ENCODE results near the gene NOTCH4. TPM values are rescaled to one million over a fixed set of nuclear protein-coding genes. Genes with fewer than 3 reads are reported as not detected.

The NOTCH4 gene
- total and polyA plus RNA-seq, 9 of the 15 experiments (the other 6 are each of a cell fraction or from before 2014, with no cell fraction given): 0.24 to 4.3 (median 1.7) TPM

- TF ChIP-seq, protein P1, sequence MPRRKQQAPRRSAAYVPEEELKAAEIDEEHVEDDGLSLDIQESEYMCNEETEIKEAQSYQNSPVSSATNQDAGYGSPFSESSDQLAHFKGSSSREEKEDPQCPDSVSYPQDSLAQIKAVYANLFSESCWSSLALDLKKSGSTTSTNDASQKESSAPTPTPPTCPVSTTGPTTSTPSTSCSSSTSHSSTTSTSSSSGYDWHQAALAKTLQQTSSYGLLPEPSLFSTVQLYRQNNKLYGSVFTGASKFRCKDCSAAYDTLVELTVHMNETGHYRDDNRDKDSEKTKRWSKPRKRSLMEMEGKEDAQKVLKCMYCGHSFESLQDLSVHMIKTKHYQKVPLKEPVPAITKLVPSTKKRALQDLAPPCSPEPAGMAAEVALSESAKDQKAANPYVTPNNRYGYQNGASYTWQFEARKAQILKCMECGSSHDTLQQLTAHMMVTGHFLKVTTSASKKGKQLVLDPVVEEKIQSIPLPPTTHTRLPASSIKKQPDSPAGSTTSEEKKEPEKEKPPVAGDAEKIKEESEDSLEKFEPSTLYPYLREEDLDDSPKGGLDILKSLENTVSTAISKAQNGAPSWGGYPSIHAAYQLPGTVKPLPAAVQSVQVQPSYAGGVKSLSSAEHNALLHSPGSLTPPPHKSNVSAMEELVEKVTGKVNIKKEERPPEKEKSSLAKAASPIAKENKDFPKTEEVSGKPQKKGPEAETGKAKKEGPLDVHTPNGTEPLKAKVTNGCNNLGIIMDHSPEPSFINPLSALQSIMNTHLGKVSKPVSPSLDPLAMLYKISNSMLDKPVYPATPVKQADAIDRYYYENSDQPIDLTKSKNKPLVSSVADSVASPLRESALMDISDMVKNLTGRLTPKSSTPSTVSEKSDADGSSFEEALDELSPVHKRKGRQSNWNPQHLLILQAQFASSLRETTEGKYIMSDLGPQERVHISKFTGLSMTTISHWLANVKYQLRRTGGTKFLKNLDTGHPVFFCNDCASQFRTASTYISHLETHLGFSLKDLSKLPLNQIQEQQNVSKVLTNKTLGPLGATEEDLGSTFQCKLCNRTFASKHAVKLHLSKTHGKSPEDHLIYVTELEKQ (CRISPR knock-in tag; IDR thresholded peaks at IDR 0.05): no peak
- TF ChIP-seq NR2C1 (IDR thresholded peaks at IDR 0.05) (no peak), NR2C1 (tag; IDR thresholded peaks at IDR 0.05) (no peak; the same call in 1 of the 2 replicates), RBM22 (IDR thresholded peaks at IDR 0.05; ENCODE audit: low read depth, low read length, poor library complexity, severe bottlenecking) (peak; percentile 38), RNF2 (IDR thresholded peaks at IDR 0.05) (no peak), SMARCA5 (IDR thresholded peaks at IDR 0.05) (0 out of 2 replicates have a peak, but pooled peaks have one; percentile 36), ZNF583 (CRISPR knock-in tag; IDR thresholded peaks at IDR 0.05) (peak; percentile 49; the same call in 1 of the 2 replicates), RBBP5 (IDR thresholded peaks at IDR 0.05; ENCODE audit: borderline replicate concordance, insufficient read depth, low read length, poor library complexity, severe bottlenecking) (peak; percentile 7), SREBF1 (IDR thresholded peaks at IDR 0.05; ENCODE audit: borderline replicate concordance, low read depth, low read length) (no peak), FOXA3 (CRISPR knock-in tag; conservative IDR thresholded peaks at IDR 0.05 in 1 of 2, IDR thresholded peaks at IDR 0.05 in 1 of 2) (peak in 1 of 2 experiments; percentile 67; a peak in 1 of 4 replicates), KLF6 (CRISPR knock-in tag; IDR thresholded peaks at IDR 0.05; ENCODE audit: borderline replicate concordance) (no peak), HMGN3 (IDR thresholded peaks at IDR 0.05; ENCODE audit: borderline replicate concordance, extremely low read depth, insufficient read length, low read depth, low read length) (peak; percentile 55), RBM39 (optimal IDR thresholded peaks at IDR 0.05; ENCODE audit: low read depth, low read length) (peak; percentile 28), TEAD4 (IDR thresholded peaks at IDR 0.05; ENCODE audit: low read length) (no peak), TEAD4 (CRISPR knock-in tag; IDR thresholded peaks at IDR 0.05; ENCODE audit: borderline replicate concordance) (peak; percentile 67; the same call in 1 of the 2 replicates)
- TF ChIP-seq, protein P2, sequence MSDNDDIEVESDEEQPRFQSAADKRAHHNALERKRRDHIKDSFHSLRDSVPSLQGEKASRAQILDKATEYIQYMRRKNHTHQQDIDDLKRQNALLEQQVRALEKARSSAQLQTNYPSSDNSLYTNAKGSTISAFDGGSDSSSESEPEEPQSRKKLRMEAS (CRISPR knock-in tag; IDR thresholded peaks at IDR 0.05): peak; percentile 80
- TF ChIP-seq, protein P3, sequence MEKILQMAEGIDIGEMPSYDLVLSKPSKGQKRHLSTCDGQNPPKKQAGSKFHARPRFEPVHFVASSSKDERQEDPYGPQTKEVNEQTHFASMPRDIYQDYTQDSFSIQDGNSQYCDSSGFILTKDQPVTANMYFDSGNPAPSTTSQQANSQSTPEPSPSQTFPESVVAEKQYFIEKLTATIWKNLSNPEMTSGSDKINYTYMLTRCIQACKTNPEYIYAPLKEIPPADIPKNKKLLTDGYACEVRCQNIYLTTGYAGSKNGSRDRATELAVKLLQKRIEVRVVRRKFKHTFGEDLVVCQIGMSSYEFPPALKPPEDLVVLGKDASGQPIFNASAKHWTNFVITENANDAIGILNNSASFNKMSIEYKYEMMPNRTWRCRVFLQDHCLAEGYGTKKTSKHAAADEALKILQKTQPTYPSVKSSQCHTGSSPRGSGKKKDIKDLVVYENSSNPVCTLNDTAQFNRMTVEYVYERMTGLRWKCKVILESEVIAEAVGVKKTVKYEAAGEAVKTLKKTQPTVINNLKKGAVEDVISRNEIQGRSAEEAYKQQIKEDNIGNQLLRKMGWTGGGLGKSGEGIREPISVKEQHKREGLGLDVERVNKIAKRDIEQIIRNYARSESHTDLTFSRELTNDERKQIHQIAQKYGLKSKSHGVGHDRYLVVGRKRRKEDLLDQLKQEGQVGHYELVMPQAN (IDR thresholded peaks at IDR 0.05; ENCODE audit: borderline replicate concordance): 0 out of 2 replicates have a peak, but pooled peaks have one; percentile 39
- TF ChIP-seq, protein P4, sequence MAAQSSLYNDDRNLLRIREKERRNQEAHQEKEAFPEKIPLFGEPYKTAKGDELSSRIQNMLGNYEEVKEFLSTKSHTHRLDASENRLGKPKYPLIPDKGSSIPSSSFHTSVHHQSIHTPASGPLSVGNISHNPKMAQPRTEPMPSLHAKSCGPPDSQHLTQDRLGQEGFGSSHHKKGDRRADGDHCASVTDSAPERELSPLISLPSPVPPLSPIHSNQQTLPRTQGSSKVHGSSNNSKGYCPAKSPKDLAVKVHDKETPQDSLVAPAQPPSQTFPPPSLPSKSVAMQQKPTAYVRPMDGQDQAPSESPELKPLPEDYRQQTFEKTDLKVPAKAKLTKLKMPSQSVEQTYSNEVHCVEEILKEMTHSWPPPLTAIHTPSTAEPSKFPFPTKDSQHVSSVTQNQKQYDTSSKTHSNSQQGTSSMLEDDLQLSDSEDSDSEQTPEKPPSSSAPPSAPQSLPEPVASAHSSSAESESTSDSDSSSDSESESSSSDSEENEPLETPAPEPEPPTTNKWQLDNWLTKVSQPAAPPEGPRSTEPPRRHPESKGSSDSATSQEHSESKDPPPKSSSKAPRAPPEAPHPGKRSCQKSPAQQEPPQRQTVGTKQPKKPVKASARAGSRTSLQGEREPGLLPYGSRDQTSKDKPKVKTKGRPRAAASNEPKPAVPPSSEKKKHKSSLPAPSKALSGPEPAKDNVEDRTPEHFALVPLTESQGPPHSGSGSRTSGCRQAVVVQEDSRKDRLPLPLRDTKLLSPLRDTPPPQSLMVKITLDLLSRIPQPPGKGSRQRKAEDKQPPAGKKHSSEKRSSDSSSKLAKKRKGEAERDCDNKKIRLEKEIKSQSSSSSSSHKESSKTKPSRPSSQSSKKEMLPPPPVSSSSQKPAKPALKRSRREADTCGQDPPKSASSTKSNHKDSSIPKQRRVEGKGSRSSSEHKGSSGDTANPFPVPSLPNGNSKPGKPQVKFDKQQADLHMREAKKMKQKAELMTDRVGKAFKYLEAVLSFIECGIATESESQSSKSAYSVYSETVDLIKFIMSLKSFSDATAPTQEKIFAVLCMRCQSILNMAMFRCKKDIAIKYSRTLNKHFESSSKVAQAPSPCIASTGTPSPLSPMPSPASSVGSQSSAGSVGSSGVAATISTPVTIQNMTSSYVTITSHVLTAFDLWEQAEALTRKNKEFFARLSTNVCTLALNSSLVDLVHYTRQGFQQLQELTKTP (IDR thresholded peaks at IDR 0.05; ENCODE audit: low read depth in 1 of 2, partially characterized antibody in 2 of 2): no peak
Measured at GRCh38 chr6:32167154-32167760, 56.6 kb downstream of the NOTCH4 start (continued).

Data from K562 (cell line).